Mucosa of descending colon (tissue), 3 donors: ENCODE data around the gene CYTH3. TPM values are rescaled to one million over a fixed set of nuclear protein-coding genes. Genes with fewer than 3 reads are reported as not detected.

Experiments
- ATAC-seq: fragments of 200-7000 bp; cut with Tn5 transposase; one replicate; pipeline ENCODE4 v1.9.1; 2020; ENCODE audit warnings: mild to moderate bottlenecking, moderate library complexity
- DNase-seq, 3 donors: peaks; one replicate each; pipeline ENCODE4 v3.0.0-alpha.2; 2020
- H3K36me3 ChIP-seq: fragments of 200-600 bp; one replicate; pipeline ENCODE4 v1.8.0; 2021; ENCODE audit warnings: low read depth, mild to moderate bottlenecking
- H3K4me1 ChIP-seq: fragments of 200-600 bp; one replicate; pipeline ENCODE4 v1.8.0; 2021; ENCODE audit warnings: low read depth, mild to moderate bottlenecking
- H3K4me3 ChIP-seq: fragments of 200-600 bp; one replicate; pipeline ENCODE4 v1.8.0; 2021; ENCODE audit warnings: mild to moderate bottlenecking
- H3K9me3 ChIP-seq: fragments of 200-600 bp; one replicate; pipeline ENCODE4 v1.8.0; 2021; ENCODE audit warnings: mild to moderate bottlenecking
- CTCF ChIP-seq: fragments of 200-600 bp; IDR thresholded peaks from one replicate; pipeline ENCODE4 v1.8.0; 2022; ENCODE audit warnings: antibody characterized with exemption, mild to moderate bottlenecking
- intact Hi-C, 2 donors: fragments of 100-400 bp; cut with DNase I in 1 of 2; cut with micrococcal nuclease in 1 of 2; formaldehyde crosslinking; loops; one replicate each; pipeline versions ENCODE4 v1.11.0 to v1.11.1; 2022; cut with DNase I, micrococcal nuclease
- total RNA-seq, 3 donors: library from RNA; stranded (reverse); fragmentation: NEBNext Ultra II Directional in 2 of 3; extraction: Animal tissue kit (Norgen Biotek cat#: 25700) in 2 of 3; gene quantifications; one replicate each; pipeline versions ENCODE4 v1.2.1 to v1.2.4, GENCODE V29; 2021 to 2023
- donor health status: DM: no; HTN: no; CAD: no; lungs with moderate emphysema.
- donor health status: DM: no; HTN: no; CAD: no.
- donor health status: DM: no; HTN: yes; CAD: no.

Gene CYTH3
- total RNA-seq, 3 donors from 2014 or later: 10.4 to 23.2 (median 11.9) TPM

GRCh38 chr7:6238309-6238925, 34.0 kb downstream of the CYTH3 start:
- intact Hi-C loops: no loop called here
- H3K4me3 ChIP-seq: no peak overlapping the region
- no peak for TF ChIP-seq CTCF
- no peaks in the 10 kb centered on the region for H3K36me3 ChIP-seq
- no peaks in the 10 kb centered on the region for H3K4me1 ChIP-seq
- H3K9me3 ChIP-seq: no peaks in the 10 kb centered on the region
- ATAC-seq (no peak), DNase-seq (no peak)

DNA sequence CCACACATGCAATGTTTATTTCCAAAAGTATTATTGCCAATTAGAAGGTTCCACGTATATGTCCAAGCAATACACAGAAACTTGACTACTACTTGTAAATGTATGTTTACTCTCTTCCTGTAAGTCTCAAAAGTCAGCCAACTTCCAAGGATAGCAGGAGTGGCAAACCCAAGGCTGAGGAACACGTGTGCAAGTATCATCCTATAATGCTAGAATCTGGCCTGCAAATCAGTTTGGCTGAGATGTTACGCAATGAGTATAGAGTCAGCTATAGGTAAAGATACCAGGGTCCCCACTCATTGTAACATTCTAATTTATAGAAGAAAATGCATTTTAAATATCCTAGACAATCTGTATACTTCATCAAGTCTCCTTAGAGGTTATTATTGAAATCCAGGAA, 34.7 kb downstream of the CYTH3 start:
- Histone ChIP-seq H3K36me3 (no peaks in the 10 kb centered on the region), H3K9me3 (no peaks in the 10 kb centered on the region), H3K4me1 (peaks cover 5% of the 10 kb centered on the region), H3K4me3 (no peak overlapping the region)
- DNase-seq (no peak), ATAC-seq (no peak)
- no peak for TF ChIP-seq CTCF
- intact Hi-C loops: no loop called here

DNA sequence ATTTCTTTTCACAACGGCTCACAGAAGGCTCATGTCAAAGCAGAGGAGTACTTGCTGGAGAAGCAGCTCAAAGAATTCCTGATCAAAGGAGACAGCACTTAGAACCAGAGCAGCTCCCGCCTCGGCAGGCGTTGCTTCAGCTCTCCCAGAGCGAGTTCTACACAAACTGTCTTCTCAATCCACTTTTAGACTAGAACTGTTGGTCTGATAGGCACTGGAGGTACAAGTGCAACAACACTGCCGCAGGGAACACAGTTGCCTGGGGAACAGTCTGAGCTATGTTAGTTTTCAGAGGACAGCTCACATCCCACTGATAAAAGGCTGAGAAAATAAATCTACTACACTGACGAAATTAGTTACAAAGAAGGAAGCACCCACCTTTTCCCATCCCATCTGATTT, 35.4 kb downstream of the CYTH3 start:
- intact Hi-C loops: no loop called here
- no peak for TF ChIP-seq CTCF
- Histone ChIP-seq H3K36me3 (no peaks in the 10 kb centered on the region), H3K4me3 (no peak overlapping the region), H3K9me3 (no peaks in the 10 kb centered on the region), H3K4me1 (peaks cover 11% of the 10 kb centered on the region)
- no peak for DNase-seq
- ATAC-seq: no peak

GRCh38 chr7:6235029-6235871, 37.2 kb downstream of the CYTH3 start:
- no peak for TF ChIP-seq CTCF
- H3K4me3 ChIP-seq: no peak overlapping the region
- intact Hi-C loops: no loop called here
- no peaks in the 10 kb centered on the region for H3K36me3 ChIP-seq
- ATAC-seq (no peak), DNase-seq (no peak)
- peaks cover 11% of the 10 kb centered on the region for H3K4me1 ChIP-seq
- H3K9me3 ChIP-seq: no peaks in the 10 kb centered on the region

DNA sequence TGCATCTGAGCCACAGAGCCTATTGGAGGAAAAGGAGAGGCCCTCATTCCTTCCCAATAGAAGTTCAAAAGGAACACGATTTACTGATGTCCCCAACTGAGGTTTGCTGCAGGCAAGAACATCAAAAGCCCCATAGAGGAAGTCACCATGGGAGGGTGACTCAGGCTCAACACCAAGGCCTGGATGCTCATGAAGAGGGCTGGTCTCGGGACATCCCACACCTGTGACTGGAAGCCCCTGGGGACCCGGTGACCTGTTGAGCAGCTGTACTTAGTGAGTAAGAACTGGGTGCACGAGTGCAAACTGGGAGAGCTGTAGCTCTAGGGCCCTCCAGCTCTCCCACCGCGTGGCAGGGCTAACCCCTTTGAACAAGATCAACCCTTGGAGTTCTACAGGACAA, 38.0 kb downstream of the CYTH3 start:
- no peaks in the 10 kb centered on the region for H3K36me3 ChIP-seq
- peaks cover 11% of the 10 kb centered on the region for H3K4me1 ChIP-seq
- intact Hi-C loops: no loop called here
- no peak for TF ChIP-seq CTCF
- H3K9me3 ChIP-seq: no peaks in the 10 kb centered on the region
- DNase-seq: no peak
- no peak for ATAC-seq
- H3K4me3 ChIP-seq: no peak overlapping the region
